ENCODE measurements around the gene AFAP1. TPM values are rescaled to one million over a fixed set of nuclear protein-coding genes. Genes with fewer than 3 reads are reported as not detected.

Gene AFAP1
- polyA plus RNA-seq, 3 donors = 22.6 to 32.7 (median 25.7) TPM

- DNase-seq (ENCODE audit: extremely low read depth in 1 of 11, low read depth in 9 of 11, low spot score in 4 of 11) = no peak
Measured at GRCh38 chr4:7838136-7838782, 101.4 kb downstream of the AFAP1 start.

- no peak for DNase-seq (ENCODE audit: extremely low read depth in 1 of 11, low read depth in 9 of 11, low spot score in 4 of 11)
Measured at GRCh38 chr4:7837597-7838135, 102.0 kb downstream of the AFAP1 start.

- no peak for DNase-seq (ENCODE audit: extremely low read depth in 1 of 11, low read depth in 9 of 11, low spot score in 4 of 11)
Measured at GRCh38 chr4:7831858-7832730, 107.6 kb downstream of the AFAP1 start.

GRCh38 chr4:7831330-7831729, 108.3 kb downstream of the AFAP1 start:
- DNase-seq (ENCODE audit: extremely low read depth in 1 of 11, low read depth in 9 of 11, low spot score in 4 of 11) = no peak

- DNase-seq (ENCODE audit: extremely low read depth in 1 of 11, low read depth in 9 of 11, low spot score in 4 of 11) = no peak
Measured at GRCh38 chr4:7830747-7831146, 108.9 kb downstream of the AFAP1 start.

- DNase-seq (ENCODE audit: extremely low read depth in 1 of 11, low read depth in 9 of 11, low spot score in 4 of 11) = no peak
Measured at GRCh38 chr4:7829652-7830580, 109.7 kb downstream of the AFAP1 start.

GRCh38 chr4:7828793-7829301, 110.8 kb downstream of the AFAP1 start:
- no peak for DNase-seq (ENCODE audit: extremely low read depth in 1 of 11, low read depth in 9 of 11, low spot score in 4 of 11)

GRCh38 chr4:7828011-7828720, 111.5 kb downstream of the AFAP1 start:
- peak in 9 of 11 donors; percentile 65 to 91 (median 82) for DNase-seq (ENCODE audit: extremely low read depth in 1 of 11, low read depth in 9 of 11, low spot score in 4 of 11)

- DNase-seq (ENCODE audit: extremely low read depth in 1 of 11, low read depth in 9 of 11, low spot score in 4 of 11) = no peak
Measured at GRCh38 chr4:7827566-7827965, 112.1 kb downstream of the AFAP1 start.

GRCh38 chr4:7826909-7827306, 112.8 kb downstream of the AFAP1 start:
- no peak for DNase-seq (ENCODE audit: extremely low read depth in 1 of 11, low read depth in 9 of 11, low spot score in 4 of 11)

GRCh38 chr4:7826176-7826908, 113.3 kb downstream of the AFAP1 start:
- no peak for DNase-seq (ENCODE audit: extremely low read depth in 1 of 11, low read depth in 9 of 11, low spot score in 4 of 11)

GRCh38 chr4:7824218-7824617, 115.4 kb downstream of the AFAP1 start:
- no peak for DNase-seq (ENCODE audit: extremely low read depth in 1 of 11, low read depth in 9 of 11, low spot score in 4 of 11)

- DNase-seq (ENCODE audit: extremely low read depth in 1 of 11, low read depth in 9 of 11, low spot score in 4 of 11) = peak in 1 of 11 donors; percentile 76
Measured at GRCh38 chr4:7823416-7823824, 116.2 kb downstream of the AFAP1 start.

- DNase-seq (ENCODE audit: extremely low read depth in 1 of 11, low read depth in 9 of 11, low spot score in 4 of 11) = no peak
Measured at GRCh38 chr4:7822877-7823276, 116.8 kb downstream of the AFAP1 start.

GRCh38 chr4:7822137-7822505, 117.5 kb downstream of the AFAP1 start:
- DNase-seq (ENCODE audit: extremely low read depth in 1 of 11, low read depth in 9 of 11, low spot score in 4 of 11) = no peak

- DNase-seq (ENCODE audit: extremely low read depth in 1 of 11, low read depth in 9 of 11, low spot score in 4 of 11) = no peak
Measured at GRCh38 chr4:7821245-7822136, 118.2 kb downstream of the AFAP1 start.

All from renal cortex interstitium (tissue), 11 donors.